Activated CD4-positive, alpha-beta T cell treated with anti-CD3 and anti-CD28 coated beads, Interleukin-2, amount 50 U/mL, for 48 hours (primary cell): ENCODE results near the gene ZNF181.
"Not testable (repeated sequence)": the region's sequence is repeated elsewhere in the genome, so short reads cannot be mapped to it uniquely, and the experiment has no call there.

Source experiments
- DNase-seq, 2 experiments: peaks; one replicate each; pipeline ENCODE4 v3.0.0-alpha.2; 2020

ZNF181 gene

GRCh38 chr19:34733746-34734536 lies at the start of gene ZNF181:
Gene ZNF181, plus strand, starts transcription at chr19:34734243. Its CDS starts 795 bp downstream, at chr19:34735038.
- peak; percentile 79 to 86 for DNase-seq

GRCh38 chr19:34685266-34685665 lies 48.8 kb upstream of the ZNF181 start:
- DNase-seq: not testable (repeated sequence)

GRCh38 chr19:34686455-34686854 lies 47.6 kb upstream of the ZNF181 start:
- no peak for DNase-seq

GRCh38 chr19:34687348-34687747 lies 46.7 kb upstream of the ZNF181 start:
- DNase-seq: no peak

- no peak for DNase-seq
These were observed 45.5 kb upstream of the ZNF181 start for GRCh38 chr19:34688592-34688991.

DNA sequence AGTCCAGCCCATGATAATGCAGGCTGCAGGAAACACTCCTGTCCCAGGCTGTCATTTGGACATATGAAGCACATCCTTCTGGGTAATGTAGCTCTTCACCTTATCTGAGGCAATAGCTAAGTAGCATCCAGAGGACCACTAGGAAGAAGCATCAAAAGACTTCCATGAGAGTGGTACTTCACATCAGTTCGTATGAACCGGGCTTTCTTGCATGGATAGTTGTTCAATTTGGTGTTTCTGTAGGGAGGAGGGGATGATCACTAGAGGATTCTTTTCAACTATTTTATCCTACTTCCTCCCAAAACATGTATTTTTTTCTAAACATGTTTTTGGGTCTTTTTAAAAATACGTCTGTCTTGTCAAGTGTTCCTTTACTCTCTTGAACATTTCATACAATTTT lies 43.7 kb upstream of the ZNF181 start:
- no peak for DNase-seq

DNA sequence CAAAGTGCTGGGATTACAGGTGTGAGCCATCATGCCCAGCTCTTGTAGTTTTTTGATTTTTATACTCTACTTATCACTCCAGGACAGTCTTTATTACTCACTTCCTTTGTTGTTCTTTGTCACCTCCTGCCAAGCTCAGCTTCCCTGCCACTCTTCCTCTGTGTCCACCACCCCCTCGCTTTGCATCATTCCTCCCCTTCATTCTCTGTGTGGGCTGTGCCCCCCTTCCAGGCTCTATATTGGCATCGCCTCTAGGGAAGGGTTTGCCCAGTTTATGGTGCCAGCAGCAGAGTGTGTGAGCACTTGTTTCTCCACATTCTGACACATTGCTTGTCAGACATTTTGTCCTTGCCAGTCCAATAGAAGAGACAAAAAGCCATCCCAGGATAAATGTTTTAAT lies 41.5 kb upstream of the ZNF181 start:
- no peak for DNase-seq

- no peak for DNase-seq
These were observed 26.4 kb upstream of the ZNF181 start for GRCh38 chr19:34707661-34708060.

- no peak for DNase-seq
These were observed 22.2 kb upstream of the ZNF181 start for GRCh38 chr19:34711890-34712289.

DNA sequence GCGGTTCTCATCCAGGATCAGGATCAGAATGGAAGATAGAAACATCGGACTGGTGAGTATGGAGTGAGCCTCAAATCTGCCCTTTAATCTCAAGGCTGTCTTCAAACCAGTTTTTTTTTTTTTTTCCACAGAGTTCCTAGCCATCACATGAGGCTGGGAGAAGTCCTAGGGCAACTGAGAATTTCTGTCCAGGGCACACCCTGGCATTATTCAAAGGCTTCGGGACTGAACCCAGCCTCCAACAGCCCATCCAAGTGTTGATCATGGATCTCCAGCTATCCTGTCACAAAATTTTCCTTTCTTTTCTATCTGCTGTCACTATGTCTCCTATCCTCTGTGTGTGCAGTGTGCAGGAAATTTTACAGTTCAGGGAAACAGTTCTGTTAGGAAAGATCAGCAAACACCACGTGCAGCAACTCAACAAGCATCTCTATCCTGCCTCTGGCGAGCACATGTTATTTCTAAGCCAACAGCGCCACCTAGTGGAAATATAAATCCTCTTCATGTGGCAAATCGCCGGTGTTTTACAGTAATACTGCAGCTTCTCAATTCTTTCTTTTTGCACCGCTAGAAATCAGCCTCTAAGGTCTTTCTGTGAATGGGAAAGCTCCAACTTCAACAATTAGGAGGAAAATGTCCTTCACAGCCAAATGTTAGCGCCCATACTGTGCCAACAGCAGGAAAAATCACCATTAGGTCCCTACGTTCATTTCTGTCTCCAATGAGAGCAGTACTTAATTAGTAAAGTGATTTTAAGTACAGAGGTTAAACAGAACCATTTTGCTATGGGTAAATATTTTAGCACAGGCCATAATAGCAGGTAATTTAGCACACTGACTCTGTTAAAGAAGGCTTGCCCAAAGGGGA lies 21.4 kb upstream of the ZNF181 start:
- peak in 1 of 2 experiments; percentile 45 for DNase-seq

GRCh38 chr19:34713262-34713637 lies 20.8 kb upstream of the ZNF181 start:
- DNase-seq: no peak

- DNase-seq: no peak
These were observed 18.7 kb upstream of the ZNF181 start for GRCh38 chr19:34715357-34715756.

DNA sequence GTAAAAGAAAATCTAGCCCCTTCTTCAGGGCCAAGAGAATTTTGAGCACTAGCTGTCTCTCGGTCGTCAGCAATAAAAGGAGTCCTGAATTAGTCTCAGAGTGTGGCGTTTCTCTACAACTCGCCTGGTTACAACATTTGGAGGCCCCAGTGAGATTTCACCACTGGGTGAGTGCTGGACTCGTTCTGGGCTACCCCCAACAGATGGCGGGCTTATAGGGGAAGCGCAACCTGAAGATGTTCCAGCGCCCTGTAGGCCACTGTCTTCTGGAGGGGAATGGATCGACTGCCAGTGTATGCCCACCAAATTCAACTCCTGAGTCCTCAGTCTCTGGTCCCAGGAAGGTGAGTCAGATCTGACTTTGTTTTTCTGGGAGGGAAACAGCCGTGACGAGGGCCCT lies 11.7 kb upstream of the ZNF181 start:
- DNase-seq: no peak

- no peak for DNase-seq
These were observed 8.6 kb upstream of the ZNF181 start for GRCh38 chr19:34725400-34725799.

GRCh38 chr19:34731019-34731829 lies 2.8 kb upstream of the ZNF181 start:
- no peak for DNase-seq

- DNase-seq: no peak
These were observed 2.1 kb upstream of the ZNF181 start for GRCh38 chr19:34731964-34732363.

DNA sequence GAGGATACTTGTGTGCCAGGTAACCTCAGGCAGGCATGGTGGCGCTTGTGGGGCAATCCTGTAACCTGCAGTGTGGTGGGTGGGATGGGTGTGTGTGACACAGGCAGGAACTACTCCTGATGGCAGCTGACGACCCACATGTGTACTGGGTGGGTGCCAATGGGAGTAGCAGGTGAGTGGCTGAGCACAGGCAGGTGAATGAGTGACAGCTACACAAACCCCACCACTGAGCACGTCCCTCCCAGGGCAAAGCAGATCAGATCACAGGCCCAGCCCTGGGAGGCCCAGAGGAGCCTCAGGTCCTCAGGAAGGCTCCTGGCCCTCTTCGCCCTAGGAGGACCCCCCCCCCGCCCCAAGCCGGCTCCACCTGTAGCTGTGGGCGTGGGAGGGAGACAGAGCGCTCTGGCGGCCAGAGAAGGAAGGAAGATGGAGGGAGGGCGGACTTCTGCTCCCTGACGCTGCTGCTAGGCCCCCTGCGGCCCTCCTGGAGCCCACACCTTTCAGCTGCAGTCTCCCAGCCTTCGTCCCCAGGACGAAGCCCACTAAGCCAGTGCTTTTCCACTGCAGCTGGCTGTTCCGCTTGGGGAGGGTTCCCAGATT lies 1.3 kb upstream of the ZNF181 start:
- DNase-seq: no peak

- DNase-seq: no peak
These were observed 737 bp upstream of the ZNF181 start for GRCh38 chr19:34733266-34733745.

DNA sequence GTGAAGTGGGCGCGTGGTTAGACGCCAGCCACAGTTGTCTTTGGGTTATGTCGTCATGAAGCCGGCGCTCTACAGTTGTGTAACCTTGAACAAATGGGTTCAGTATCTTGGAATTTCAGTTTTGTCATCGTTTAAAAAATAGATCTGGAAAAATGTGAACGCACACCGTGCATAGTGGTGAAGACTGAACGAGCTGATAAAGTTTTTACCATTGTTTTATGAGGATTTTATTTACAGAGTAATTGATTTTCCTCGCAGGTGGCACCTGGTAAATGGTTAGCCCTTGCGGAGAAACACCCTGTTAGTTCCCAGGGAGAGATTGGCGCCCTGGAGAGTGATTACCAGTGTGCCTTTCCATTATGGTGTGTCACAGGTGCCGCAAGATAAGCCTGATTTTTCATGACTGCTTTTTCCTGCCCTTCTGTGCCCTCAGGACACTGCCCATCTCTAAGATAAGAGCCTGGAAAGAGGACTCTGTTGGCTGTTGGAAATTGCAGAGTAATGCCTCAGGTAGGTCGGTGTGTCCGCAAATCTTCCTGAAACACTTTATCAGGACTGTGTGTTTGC lies 577 bp downstream of the ZNF181 start:
- no peak for DNase-seq

DNA sequence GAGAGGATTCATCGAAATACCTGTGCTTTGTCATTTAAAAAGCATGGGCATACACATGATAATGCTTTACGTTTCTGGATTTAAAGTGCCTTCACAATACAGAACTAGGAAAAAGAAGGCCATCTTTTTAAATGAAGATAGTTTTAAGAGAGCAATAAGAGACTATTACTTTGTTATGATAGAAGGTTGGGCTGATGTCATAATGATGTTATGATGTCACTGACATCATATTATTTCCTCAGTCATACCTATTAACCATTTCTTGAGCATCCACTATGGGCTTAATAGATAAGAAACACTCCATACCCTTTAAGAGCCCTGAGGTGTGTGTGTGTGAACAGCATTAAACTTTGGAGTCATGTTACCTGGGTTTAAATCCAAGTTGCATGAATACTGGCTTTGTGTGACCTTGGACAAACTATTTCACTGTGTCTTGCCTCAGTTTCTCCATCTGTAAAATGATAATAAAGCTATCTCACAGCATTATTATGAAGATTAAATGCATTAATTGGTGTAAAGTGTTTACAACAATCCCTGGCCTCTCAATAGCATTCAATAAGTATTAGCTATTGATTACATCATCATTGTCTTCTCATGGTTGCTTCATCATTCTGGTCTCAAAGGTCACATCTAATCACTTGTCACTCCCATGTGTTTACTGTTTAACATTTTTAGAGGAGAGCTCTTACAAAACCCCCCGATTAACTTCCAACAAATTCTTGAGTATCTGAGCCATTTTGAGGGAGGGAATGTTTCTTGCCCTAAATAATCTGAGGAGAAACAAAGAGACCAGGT lies 11.1 kb downstream of the ZNF181 start:
- DNase-seq: no peak

GRCh38 chr19:34757441-34757840 lies 23.4 kb downstream of the ZNF181 start:
- DNase-seq: no peak
